Measurements from ENCODE around the gene RAB11FIP4.

DNA sequence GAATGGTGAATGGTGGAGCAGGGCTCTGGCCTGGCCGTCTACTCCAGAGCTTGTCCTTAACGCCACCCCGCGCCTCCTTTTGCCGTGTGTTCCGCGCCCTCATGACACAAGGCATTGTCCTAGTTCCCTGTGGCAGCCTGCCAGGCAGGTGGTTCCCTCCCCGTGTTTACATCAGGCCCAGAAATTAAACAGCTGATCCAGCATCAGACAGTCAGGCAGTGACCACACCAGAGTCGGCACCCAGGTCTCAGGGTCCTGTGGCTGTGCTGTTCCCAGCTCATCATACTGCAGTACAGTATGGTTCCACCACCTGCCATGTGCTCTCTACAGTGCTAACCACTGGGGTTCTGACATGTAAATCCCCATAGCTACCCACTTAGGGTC lies 119.7 kb downstream of the RAB11FIP4 start:
- TF ChIP-seq, protein P1, sequence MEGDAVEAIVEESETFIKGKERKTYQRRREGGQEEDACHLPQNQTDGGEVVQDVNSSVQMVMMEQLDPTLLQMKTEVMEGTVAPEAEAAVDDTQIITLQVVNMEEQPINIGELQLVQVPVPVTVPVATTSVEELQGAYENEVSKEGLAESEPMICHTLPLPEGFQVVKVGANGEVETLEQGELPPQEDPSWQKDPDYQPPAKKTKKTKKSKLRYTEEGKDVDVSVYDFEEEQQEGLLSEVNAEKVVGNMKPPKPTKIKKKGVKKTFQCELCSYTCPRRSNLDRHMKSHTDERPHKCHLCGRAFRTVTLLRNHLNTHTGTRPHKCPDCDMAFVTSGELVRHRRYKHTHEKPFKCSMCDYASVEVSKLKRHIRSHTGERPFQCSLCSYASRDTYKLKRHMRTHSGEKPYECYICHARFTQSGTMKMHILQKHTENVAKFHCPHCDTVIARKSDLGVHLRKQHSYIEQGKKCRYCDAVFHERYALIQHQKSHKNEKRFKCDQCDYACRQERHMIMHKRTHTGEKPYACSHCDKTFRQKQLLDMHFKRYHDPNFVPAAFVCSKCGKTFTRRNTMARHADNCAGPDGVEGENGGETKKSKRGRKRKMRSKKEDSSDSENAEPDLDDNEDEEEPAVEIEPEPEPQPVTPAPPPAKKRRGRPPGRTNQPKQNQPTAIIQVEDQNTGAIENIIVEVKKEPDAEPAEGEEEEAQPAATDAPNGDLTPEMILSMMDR (IDR thresholded peaks at IDR 0.05) = no peak
- TF ChIP-seq EP300 (IDR thresholded peaks at IDR 0.05) (no peak), POLR2AphosphoS5 (IDR thresholded peaks at IDR 0.05) (no peak), POLR2A (IDR thresholded peaks at IDR 0.05) (no peak)

All from gastroesophageal sphincter (tissue), 3 donors.